DOHH2 (cell line): ENCODE measurements around the gene TUG1.

Source experiments
- EZH2phosphoT487 ChIP-seq: fragments of 200-600 bp; sonication (generic); IDR thresholded peaks from 2 replicates; pipeline ENCODE4 v1.6.1; 2017; ENCODE audit warnings: borderline replicate concordance, mild to moderate bottlenecking, antibody characterized with exemption, low read length, moderate library complexity, mixed read lengths
- TF ChIP-seq, protein P1 (sequence below): fragments of 200-600 bp; sonication (generic); IDR thresholded peaks from one replicate; pipeline ENCODE4 v1.5.1; 2014; ENCODE audit warnings: antibody characterized with exemption, mild to moderate bottlenecking, low read depth, low read length; ENCODE audit not compliant: poor library complexity, severe bottlenecking

- TF ChIP-seq, protein P1, sequence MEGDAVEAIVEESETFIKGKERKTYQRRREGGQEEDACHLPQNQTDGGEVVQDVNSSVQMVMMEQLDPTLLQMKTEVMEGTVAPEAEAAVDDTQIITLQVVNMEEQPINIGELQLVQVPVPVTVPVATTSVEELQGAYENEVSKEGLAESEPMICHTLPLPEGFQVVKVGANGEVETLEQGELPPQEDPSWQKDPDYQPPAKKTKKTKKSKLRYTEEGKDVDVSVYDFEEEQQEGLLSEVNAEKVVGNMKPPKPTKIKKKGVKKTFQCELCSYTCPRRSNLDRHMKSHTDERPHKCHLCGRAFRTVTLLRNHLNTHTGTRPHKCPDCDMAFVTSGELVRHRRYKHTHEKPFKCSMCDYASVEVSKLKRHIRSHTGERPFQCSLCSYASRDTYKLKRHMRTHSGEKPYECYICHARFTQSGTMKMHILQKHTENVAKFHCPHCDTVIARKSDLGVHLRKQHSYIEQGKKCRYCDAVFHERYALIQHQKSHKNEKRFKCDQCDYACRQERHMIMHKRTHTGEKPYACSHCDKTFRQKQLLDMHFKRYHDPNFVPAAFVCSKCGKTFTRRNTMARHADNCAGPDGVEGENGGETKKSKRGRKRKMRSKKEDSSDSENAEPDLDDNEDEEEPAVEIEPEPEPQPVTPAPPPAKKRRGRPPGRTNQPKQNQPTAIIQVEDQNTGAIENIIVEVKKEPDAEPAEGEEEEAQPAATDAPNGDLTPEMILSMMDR = no peak
- TF ChIP-seq EZH2phosphoT487 = no peak
Measured at GRCh38 chr22:31019191-31019930, 50.3 kb downstream of the TUG1 start.
